ENCODE data around the gene RSPO4.

DNA sequence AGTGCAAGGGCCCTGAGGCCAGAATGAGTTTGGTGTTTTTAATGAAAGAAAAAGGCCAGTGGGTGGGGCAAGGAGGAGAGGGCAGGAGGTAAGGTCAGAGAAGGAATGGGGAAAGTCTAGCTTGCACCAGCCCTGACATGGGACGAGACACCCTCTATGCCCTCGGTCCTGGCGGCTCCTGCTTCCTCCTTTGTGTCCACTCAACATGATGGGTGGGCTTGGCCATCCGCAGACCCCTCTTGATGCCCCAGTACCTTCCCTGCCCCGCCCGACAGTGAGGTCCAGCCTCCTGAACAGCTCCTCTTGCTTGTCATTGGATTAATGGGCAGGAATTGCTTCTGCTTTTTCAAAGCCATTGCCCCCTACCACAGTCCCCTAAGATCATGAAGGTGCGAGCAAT, 52.4 kb downstream of the RSPO4 start:
- TF ChIP-seq, protein P1, sequence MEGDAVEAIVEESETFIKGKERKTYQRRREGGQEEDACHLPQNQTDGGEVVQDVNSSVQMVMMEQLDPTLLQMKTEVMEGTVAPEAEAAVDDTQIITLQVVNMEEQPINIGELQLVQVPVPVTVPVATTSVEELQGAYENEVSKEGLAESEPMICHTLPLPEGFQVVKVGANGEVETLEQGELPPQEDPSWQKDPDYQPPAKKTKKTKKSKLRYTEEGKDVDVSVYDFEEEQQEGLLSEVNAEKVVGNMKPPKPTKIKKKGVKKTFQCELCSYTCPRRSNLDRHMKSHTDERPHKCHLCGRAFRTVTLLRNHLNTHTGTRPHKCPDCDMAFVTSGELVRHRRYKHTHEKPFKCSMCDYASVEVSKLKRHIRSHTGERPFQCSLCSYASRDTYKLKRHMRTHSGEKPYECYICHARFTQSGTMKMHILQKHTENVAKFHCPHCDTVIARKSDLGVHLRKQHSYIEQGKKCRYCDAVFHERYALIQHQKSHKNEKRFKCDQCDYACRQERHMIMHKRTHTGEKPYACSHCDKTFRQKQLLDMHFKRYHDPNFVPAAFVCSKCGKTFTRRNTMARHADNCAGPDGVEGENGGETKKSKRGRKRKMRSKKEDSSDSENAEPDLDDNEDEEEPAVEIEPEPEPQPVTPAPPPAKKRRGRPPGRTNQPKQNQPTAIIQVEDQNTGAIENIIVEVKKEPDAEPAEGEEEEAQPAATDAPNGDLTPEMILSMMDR (IDR thresholded peaks at IDR 0.05), result no peak
- TF ChIP-seq POLR2A (IDR thresholded peaks at IDR 0.05), result no peak

Measured in Peyer's patch (tissue), 4 donors.